NCI-H2196 treated with DMSO at 0.1 percent for 48 hours (cell line): ENCODE data around the gene RUNDC3A.
"Not testable (repeated sequence)": the region's sequence is repeated elsewhere in the genome, so short reads cannot be mapped to it uniquely, and the experiment has no call there.

Source experiments
- DNase-seq: peaks from one replicate; lab custom pipeline; 2025; ENCODE audit not compliant: unreplicated experiment; lab: John Stamatoyannopoulos, UW

RUNDC3A gene

GRCh38 chr17:44358066-44358465, 49.7 kb downstream of the RUNDC3A start:
- DNase-seq, result no peak

DNA sequence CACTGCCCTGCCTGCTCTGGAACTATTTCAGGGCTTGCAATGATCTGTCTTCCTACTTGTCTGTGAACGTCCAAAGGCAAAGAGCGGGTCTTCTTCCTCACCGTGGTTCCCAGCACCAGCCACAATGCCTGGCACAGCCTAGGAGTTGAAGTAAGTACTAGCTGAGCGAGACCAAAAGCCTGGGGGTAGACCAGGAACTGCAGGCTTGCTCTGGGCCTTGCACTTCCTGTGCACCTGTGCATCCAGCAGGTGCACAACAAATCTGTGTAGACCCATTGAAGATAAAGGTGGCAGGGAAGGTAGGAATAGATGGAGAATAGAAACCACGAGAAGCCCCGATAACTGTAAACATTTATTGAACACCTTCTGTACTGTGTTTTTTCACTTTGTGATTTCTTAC, 50.6 kb downstream of the RUNDC3A start:
- DNase-seq, result no peak

DNA sequence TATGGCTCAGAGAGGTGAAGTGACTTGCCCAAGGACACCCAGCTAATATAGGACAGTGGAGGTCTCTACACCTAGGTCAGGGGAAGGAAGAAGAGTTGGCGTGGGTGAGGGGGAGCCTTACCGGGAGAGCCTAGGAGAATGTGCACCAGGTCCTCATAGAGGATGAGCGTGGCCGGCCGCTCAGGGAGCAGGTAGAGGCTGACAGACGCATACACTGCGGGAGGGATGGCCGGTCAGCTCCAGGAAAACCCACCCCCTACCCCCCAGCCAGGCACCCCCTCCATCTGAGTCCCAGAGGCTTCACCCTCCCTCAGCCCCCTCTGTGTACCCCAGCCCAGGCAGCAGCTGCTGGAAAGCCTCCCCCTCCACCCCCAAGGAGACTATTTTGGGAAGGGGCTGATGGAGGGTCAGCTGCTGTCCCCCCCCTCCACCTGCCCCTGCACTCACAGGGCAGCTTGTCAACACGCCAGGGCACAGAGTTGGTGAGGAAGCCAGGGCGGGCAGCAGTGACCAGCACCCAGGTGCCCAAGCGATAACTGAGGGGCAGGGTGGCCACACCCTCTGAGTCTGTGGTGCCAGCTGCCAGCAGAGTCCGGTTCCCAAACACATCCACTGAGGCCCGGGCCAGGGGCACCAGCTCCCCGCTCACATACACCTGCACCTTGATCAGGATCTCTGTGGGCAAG, 51.2 kb downstream of the RUNDC3A start:
- DNase-seq, result no peak

DNA sequence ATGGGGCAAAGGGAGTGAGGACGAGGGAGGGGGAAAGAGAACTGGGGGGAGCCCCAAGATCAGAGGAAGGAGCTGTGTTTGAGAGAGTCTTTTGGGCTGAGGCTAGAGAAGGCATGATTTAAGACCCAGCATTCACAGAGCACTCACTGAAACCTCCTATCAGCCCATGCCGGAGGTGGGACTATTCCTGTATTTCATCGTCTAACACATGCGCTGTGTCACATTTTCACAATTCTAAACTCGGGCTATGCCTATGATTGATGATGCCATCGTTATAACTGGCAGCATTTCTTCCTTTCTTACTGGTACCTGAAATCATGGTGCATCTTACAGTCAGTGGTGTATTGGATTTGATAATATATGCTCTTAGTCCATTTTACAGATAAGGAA, 51.7 kb downstream of the RUNDC3A start:
- no peak for DNase-seq

DNA sequence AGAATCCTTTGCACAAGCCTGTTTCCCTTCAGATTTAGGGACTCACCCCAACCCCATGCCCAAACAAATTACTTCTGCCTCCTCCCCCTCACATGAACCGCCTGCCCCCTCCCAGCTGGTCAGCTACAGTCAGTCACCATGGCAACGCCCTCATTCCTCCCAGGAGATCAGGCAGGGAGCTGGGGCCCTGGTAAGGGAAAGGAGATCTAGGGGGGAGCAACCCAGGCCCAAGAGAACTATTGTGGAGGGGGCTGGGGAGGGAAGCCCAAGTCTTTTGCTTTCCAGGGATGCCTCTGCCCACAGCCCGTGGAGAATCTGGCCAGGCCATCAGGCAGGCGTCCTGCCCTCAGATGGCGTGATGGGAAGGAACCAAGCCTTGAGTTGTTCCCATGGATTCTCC, 52.4 kb downstream of the RUNDC3A start:
- no peak for DNase-seq

DNA sequence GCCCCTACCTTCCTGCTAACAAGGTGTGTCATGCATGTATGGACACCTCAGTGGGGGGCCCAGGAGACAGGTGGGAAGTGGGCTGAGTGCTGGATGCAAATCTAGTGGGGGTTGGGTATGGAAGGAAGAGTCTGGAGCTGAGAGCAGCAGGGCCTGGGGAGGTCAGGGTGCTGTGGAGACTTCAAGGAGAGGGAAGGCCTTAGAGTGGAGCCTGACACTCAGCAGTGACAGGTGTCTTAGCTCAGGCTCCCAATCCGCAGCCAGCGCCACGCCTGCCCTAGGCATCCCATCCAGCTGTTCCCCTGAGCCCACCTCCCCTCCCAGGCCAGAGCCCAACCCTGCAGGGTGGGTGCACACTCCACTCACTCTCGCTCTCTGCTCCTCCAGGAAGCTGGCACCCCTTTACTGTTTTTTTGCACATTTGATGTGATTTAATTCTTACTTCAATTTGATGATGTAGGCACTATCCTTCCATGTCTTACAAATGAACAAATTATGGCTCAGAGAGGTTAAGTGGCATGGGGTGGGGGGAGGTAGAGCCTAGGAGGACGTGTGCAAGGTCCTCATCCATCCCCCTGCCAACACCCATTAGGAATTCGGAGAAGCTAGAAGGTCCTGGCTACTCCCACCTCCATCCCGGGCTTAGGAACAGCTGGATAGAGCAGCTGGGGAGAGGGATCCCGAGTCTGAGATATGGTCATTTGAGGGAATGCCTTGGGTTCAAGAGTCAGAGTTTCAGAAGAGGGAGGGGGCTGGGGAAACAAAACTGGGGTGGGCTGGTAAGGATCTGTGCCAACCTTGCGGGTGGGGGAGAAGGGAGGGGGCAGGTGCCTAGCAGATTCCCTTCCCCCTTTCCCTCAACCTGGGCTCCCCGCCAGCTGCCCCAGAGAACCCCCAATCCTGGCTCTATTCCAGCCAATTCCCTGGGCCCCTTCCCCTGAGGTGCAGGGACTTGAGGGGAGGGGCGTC, 53.2 kb downstream of the RUNDC3A start:
- no peak for DNase-seq

- no peak for DNase-seq
Observed at GRCh38 chr17:44362459-44362948, 54.1 kb downstream of the RUNDC3A start.

GRCh38 chr17:44362949-44363612, 54.7 kb downstream of the RUNDC3A start:
- no peak for DNase-seq

DNA sequence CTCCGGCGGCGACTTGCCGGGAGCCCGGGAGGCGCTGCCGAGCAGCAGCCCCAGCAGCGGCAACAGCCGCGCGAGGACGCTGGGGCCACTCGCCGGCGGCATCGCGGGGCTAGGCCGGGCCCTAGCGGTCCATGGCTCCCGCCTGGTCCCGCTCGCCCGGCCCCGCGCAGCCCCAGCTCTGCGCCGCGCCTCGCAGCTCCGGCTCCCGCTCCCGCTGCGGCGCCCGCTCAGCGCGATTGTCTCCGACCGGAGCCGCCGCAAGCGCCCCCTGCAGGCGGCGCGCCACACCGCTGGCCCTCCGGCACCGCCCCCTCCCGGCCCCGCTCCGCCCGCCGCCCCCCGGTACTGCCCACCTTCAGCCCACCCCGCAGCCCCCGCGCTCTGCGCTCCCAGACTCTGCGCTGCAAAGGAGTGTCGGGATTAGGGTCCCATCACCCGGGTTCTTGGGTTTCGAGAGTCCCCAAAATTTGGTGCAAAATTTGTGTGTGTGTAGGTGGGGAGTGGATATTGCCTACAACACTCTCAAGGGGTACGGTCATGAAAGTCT, 55.3 kb downstream of the RUNDC3A start, which contains the start of gene FAM171A2:
FAM171A2 (minus strand) TSS at position 241 of the 547 bp plus-strand sequence; CDS start at position 102, 139 bp downstream.
- DNase-seq, result peak; percentile 32

DNA sequence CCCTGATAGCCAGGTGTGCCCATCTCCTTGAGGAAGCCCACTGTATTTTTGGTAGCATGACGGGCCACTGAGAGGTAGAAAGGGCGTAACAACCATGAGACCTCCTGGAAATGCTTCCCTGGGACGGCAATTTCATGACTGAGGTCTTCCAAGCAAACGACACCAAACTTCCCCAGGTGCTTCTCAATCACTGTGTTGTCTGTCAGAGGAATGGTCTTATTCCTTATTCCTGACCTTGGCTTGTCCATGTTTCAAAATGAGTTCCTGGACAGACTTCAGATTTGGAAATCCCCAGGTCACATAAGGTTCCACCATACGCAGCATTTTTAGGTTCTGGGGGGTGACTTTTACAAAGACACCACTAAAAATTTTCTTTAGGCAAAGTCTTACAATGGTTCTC, 56.6 kb downstream of the RUNDC3A start:
- not testable (repeated sequence) for DNase-seq

DNA sequence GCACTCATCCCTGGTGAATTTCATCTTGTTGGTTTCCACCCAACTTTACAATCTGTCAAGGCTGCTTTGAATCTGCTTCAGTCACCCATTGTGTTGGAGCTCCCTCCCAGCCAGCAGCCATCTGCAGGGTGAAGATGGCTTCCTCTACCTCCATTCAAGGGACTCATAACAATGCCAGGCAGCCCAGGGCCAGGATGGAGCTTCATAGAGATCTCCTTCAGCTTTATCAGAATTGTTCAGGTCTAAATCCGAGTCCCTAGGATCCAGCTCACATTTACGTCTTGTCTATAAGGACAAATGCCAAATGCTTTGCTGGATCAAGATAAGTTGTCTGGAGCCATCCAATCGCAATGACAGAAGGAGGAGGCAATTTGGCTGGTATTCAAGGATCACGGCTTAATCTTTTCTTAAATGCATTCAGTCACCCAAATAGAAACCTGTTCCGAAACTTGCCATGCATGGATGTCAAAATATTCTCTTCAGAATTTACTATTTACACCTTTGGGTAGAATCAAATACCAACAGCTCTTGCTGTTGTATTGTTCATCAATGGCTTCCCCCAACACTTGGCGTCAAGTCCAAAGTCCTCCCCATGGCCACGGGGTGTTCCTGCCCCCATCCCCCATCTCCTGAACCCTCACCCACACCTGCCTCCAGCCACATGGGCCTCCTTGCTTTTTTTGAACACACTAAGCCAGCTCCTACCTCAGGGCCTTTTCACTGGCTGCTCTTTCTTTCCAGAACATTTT, 59.0 kb downstream of the RUNDC3A start:
- no peak for DNase-seq
